ENCODE measurements around the gene OGFR.

DNA sequence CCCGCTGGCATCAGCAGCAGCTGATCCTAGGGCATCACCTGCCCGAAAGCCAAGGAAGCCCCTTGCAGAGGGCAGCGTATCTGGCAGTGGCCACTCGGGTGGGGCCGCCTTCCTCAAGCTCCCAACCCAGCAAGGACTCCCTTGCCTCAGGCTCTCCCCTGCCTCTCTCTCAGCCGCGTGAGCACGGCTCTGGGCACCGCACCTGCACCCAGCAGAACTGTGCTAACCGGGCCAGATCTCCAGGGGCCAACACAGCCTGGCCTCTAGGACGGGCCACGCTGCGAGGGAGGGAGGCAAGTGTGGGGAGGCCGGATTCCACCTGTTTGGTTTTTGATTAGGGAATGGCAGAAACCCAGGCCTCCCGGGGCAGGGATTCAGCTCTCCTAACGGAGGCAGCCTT is 20.1 kb upstream of the OGFR start:
- TF ChIP-seq, protein P1, sequence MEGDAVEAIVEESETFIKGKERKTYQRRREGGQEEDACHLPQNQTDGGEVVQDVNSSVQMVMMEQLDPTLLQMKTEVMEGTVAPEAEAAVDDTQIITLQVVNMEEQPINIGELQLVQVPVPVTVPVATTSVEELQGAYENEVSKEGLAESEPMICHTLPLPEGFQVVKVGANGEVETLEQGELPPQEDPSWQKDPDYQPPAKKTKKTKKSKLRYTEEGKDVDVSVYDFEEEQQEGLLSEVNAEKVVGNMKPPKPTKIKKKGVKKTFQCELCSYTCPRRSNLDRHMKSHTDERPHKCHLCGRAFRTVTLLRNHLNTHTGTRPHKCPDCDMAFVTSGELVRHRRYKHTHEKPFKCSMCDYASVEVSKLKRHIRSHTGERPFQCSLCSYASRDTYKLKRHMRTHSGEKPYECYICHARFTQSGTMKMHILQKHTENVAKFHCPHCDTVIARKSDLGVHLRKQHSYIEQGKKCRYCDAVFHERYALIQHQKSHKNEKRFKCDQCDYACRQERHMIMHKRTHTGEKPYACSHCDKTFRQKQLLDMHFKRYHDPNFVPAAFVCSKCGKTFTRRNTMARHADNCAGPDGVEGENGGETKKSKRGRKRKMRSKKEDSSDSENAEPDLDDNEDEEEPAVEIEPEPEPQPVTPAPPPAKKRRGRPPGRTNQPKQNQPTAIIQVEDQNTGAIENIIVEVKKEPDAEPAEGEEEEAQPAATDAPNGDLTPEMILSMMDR (IDR thresholded peaks at IDR 0.05): no peak
- TF ChIP-seq POLR2AphosphoS5 (IDR thresholded peaks at IDR 0.05) (no peak), POLR2A (IDR thresholded peaks at IDR 0.05) (no peak)

Measured in prostate gland (tissue), 2 donors.